ENCODE results near the gene VAV2. TPM values are rescaled to one million over a fixed set of nuclear protein-coding genes. Genes with fewer than 3 reads are reported as not detected.
"Not testable (repeated sequence)": the region's sequence is repeated elsewhere in the genome, so short reads cannot be mapped to it uniquely, and the experiment has no call there.

VAV2 gene
- total and polyA plus RNA-seq, 2 of the 4 experiments (the other 2 are of a cell fraction), result 10.8 to 13.4 TPM

- DNase-seq; BruUV-seq (replicated peaks); ATAC-seq (ENCODE audit: low read depth); H2AK5ac ChIP-seq (ENCODE audit: low read depth, low read length); H4K5ac ChIP-seq (ENCODE audit: low read depth, low read length); H3K56ac ChIP-seq (ENCODE audit: extremely low read depth, insufficient read depth, low read length); H3K27ac ChIP-seq (ENCODE audit: insufficient read depth, low read length); H3K4me2 ChIP-seq (ENCODE audit: low read depth, low read length); H2BK20ac ChIP-seq (ENCODE audit: low read depth, low read length); H2AK9ac ChIP-seq (replicated peaks; ENCODE audit: low read depth, low read length, poor library complexity); H3K9me3 ChIP-seq (ENCODE audit: control insufficient read depth, insufficient read depth, low read length); H2AFZ ChIP-seq (replicated peaks; ENCODE audit: low read length, poor library complexity); CTCF ChIA-PET; H3K9ac ChIP-seq (ENCODE audit: low read depth, low read length); H2BK5ac ChIP-seq (ENCODE audit: low read depth, low read length, poor library complexity, severe bottlenecking); POLR2A ChIA-PET (ENCODE audit: unreplicated experiment); H3K23ac ChIP-seq (ENCODE audit: low read depth, low read length); H2BK15ac ChIP-seq (ENCODE audit: low read depth, low read length); H3K36me3 ChIP-seq (ENCODE audit: control insufficient read depth, insufficient read depth, low read length); H4K91ac ChIP-seq (ENCODE audit: insufficient read depth, low read depth, low read length); in situ Hi-C loops (cut with MboI; ENCODE audit: low sequenced_read_pairs); H3K4me3 ChIP-seq (ENCODE audit: insufficient read depth, low read depth, low read length); H3K27me3 ChIP-seq (ENCODE audit: control insufficient read depth, insufficient read depth, low read length); H4K8ac ChIP-seq (ENCODE audit: low read depth in 2 of 2, low read length in 2 of 2); H3K18ac ChIP-seq (ENCODE audit: low read depth, low read length); intact Hi-C loops (cut with micrococcal nuclease); H3K4ac ChIP-seq (ENCODE audit: low read depth, low read length); H3K14ac ChIP-seq (replicated peaks; ENCODE audit: low read depth, low read length); H2BK120ac ChIP-seq (ENCODE audit: low read depth, low read length); dilution Hi-C loops (cut with HindIII; ENCODE audit: low sequenced_read_pairs, unreplicated experiment): not testable (repeated sequence)
- Histone ChIP-seq H3K9me1 (ENCODE audit: insufficient read depth, low read length) (peaks cover 13% of the 10 kb centered on the region), H3K4me1 (ENCODE audit: control insufficient read depth, insufficient read depth, low read length) (peaks cover 24% of the 10 kb centered on the region), H3K79me1 (ENCODE audit: low read depth in 1 of 2, low read length in 2 of 2) (peaks cover 16 to 84% of the 10 kb centered on the region in 2 experiments), H4K20me1 (ENCODE audit: insufficient read depth, low read length) (peaks cover 71% of the 10 kb centered on the region)
- no CpG with 5 or more reads among the region's 7 CpGs for WGBS, 2 experiments (ENCODE audit: extremely low coverage in 2 of 2, insufficient read length in 1 of 2)
Measured at GRCh38 chr9:133957772-133958171, 34.4 kb downstream of the VAV2 start.
